ENCODE data around the gene ANKRD6. TPM values are rescaled to one million over a fixed set of nuclear protein-coding genes. Genes with fewer than 3 reads are reported as not detected.

The ANKRD6 gene
- total RNA-seq, 1 experiment from 2014 or later = 20.5 TPM

DNA sequence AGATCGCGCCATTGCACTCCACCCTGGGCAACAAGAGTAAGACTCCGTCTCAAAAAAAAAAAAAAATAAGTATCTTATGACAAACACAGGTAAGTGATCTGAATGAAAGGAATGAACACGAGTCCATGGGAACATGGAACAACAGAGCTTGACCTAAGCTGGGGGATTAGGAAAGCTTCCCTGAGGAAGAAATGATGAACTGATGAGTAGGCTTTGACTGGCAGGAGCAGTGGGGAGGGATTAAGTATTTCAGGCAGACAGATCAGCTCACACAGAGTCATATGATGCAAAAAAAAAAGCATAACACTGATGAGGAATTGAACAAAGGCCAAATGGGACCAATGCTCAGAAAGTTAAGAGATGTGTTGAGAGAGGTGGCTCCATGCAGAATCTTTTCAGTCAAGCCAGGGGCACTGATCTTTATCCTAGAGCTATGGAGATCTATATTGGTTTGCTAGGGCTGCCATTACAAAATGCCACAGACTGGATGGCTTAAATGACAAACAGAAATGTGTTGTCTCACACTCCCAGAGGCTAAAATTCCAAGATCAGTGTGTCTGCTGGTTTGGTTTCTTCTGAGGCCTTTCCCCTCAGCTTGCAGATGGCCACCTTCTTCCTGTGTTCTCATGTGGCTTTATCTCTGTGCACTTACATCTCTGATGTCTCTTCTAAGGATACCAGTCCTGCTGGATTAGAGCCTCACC lies 85.6 kb downstream of the ANKRD6 start:
- no peaks in the 10 kb centered on the region for H3K9me3 Mint-ChIP-seq (ENCODE audit: unreplicated experiment)

DNA sequence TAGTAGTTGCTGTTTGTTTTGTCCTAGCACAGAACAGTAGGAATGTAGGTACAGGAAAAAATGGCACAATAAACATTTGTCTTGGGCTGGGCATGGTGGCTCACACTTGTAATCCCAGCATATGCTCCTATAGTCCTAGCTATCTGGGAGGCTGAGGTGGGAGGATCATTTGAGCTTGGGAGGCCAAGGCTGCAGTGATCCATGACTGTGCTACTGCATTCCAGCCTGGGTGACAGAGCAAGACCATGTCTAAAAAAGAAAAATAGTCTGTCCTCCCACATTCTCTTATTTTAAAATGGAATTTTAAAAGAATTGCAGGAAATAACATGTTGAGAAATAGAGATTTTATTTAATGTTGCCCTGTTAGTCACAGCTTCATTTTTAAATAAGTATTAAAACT lies 87.8 kb downstream of the ANKRD6 start:
- ChIA-PET POLR2A (no interaction called here), CTCF (no interaction called here)
- no peaks in the 10 kb centered on the region for H3K9me3 ChIP-seq
- H3K27me3 ChIP-seq (replicated peaks; ENCODE audit: control insufficient read depth, insufficient read depth, low read length) = no peaks in the 10 kb centered on the region
- Mint-ChIP-seq H3K36me3 (ENCODE audit: insufficient read depth, unreplicated experiment) (no peaks in the 10 kb centered on the region), H3K4me1 (ENCODE audit: low read depth, unreplicated experiment) (no peaks in the 10 kb centered on the region), H3K27ac (ENCODE audit: unreplicated experiment) (no peak overlapping the region), H3K9me3 (ENCODE audit: unreplicated experiment) (no peaks in the 10 kb centered on the region), H3K27me3 (ENCODE audit: insufficient read depth, unreplicated experiment) (no peaks in the 10 kb centered on the region), H3K4me3 (ENCODE audit: unreplicated experiment) (no peak overlapping the region)
- no peaks in the 10 kb centered on the region; the same call in 1 of the 2 replicates for H3K4me1 ChIP-seq
- H3K4me3 ChIP-seq (ENCODE audit: low read depth, low read length) = no peak overlapping the region
- no peak for DNase-seq
- TF ChIP-seq, protein P1, sequence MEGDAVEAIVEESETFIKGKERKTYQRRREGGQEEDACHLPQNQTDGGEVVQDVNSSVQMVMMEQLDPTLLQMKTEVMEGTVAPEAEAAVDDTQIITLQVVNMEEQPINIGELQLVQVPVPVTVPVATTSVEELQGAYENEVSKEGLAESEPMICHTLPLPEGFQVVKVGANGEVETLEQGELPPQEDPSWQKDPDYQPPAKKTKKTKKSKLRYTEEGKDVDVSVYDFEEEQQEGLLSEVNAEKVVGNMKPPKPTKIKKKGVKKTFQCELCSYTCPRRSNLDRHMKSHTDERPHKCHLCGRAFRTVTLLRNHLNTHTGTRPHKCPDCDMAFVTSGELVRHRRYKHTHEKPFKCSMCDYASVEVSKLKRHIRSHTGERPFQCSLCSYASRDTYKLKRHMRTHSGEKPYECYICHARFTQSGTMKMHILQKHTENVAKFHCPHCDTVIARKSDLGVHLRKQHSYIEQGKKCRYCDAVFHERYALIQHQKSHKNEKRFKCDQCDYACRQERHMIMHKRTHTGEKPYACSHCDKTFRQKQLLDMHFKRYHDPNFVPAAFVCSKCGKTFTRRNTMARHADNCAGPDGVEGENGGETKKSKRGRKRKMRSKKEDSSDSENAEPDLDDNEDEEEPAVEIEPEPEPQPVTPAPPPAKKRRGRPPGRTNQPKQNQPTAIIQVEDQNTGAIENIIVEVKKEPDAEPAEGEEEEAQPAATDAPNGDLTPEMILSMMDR (IDR thresholded peaks at IDR 0.05; ENCODE audit: insufficient read depth in 1 of 2, low read depth in 1 of 2, low read length in 1 of 2, severe bottlenecking in 1 of 2, unreplicated experiment in 1 of 2) = no peak
- no peaks in the 10 kb centered on the region for H3K36me3 ChIP-seq (ENCODE audit: control insufficient read depth, insufficient read depth, low read length)
- intact Hi-C loops (cut with micrococcal nuclease; ENCODE audit: unreplicated experiment) = no loop called here
- no TSS peak for BruUV-seq (replicated peaks)

More for the DNA sequence above, 85.6 kb downstream of the ANKRD6 start:
- TF ChIP-seq, protein P1 (IDR thresholded peaks at IDR 0.05; ENCODE audit: insufficient read depth in 1 of 2, low read depth in 1 of 2, low read length in 1 of 2, severe bottlenecking in 1 of 2, unreplicated experiment in 1 of 2) = no peak
- BruUV-seq (replicated peaks) = no TSS peak
- Histone ChIP-seq H3K36me3 (ENCODE audit: control insufficient read depth, insufficient read depth, low read length) (no peaks in the 10 kb centered on the region), H3K4me3 (ENCODE audit: low read depth, low read length) (no peak overlapping the region), H3K27me3 (replicated peaks; ENCODE audit: control insufficient read depth, insufficient read depth, low read length) (no peaks in the 10 kb centered on the region), H3K4me1 (no peaks in the 10 kb centered on the region; the same call in 1 of the 2 replicates), H3K9me3 (no peaks in the 10 kb centered on the region)
- H3K4me1 Mint-ChIP-seq (ENCODE audit: low read depth, unreplicated experiment) = no peaks in the 10 kb centered on the region
- CTCF ChIA-PET = interaction anchor here (0.7 kb wide), 1 partner anchor 219 kb away, joined by 5 read pairs; no protein-coding TSS in a partner anchor
- POLR2A ChIA-PET = no interaction called here
- no peak overlapping the region for H3K4me3 Mint-ChIP-seq (ENCODE audit: unreplicated experiment)
- H3K27ac Mint-ChIP-seq (ENCODE audit: unreplicated experiment) = no peak overlapping the region
- DNase-seq = no peak
- no peaks in the 10 kb centered on the region for H3K27me3 Mint-ChIP-seq (ENCODE audit: insufficient read depth, unreplicated experiment)
- intact Hi-C loops (cut with micrococcal nuclease; ENCODE audit: unreplicated experiment) = no loop called here
- no peaks in the 10 kb centered on the region for H3K36me3 Mint-ChIP-seq (ENCODE audit: insufficient read depth, unreplicated experiment)

DNA sequence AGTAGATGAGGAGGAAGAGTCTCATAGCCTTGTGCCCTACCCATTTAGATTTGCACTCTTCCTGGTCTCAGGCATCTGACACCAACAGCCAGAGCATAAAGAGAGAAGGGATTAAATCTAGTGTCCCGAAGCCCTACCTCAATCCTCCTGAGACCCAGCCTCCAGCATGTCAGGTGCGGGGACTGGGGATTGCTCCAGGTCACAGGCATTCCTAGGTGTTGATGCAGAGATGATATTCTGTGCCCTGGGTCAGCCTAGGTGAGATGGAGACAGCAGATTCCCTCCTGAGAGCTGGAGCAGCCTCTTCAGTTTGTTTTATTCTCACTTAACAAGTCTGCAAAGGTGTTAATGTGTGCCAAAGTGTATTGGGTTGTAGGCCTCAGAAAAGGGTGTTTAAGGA lies 89.8 kb downstream of the ANKRD6 start:
- no peaks in the 10 kb centered on the region for H3K36me3 ChIP-seq (ENCODE audit: control insufficient read depth, insufficient read depth, low read length)
- H3K4me1 Mint-ChIP-seq (ENCODE audit: low read depth, unreplicated experiment) = no peaks in the 10 kb centered on the region
- no peaks in the 10 kb centered on the region for H3K9me3 Mint-ChIP-seq (ENCODE audit: unreplicated experiment)
- H3K4me3 ChIP-seq (ENCODE audit: low read depth, low read length) = no peak overlapping the region
- ChIA-PET POLR2A (no interaction called here), CTCF (no interaction called here)
- H3K4me1 ChIP-seq = no peaks in the 10 kb centered on the region; the same call in 1 of the 2 replicates
- no peaks in the 10 kb centered on the region for H3K9me3 ChIP-seq
- TF ChIP-seq, protein P1 (IDR thresholded peaks at IDR 0.05; ENCODE audit: insufficient read depth in 1 of 2, low read depth in 1 of 2, low read length in 1 of 2, severe bottlenecking in 1 of 2, unreplicated experiment in 1 of 2) = no peak
- intact Hi-C loops (cut with micrococcal nuclease; ENCODE audit: unreplicated experiment) = no loop called here
- H3K27me3 Mint-ChIP-seq (ENCODE audit: insufficient read depth, unreplicated experiment) = no peaks in the 10 kb centered on the region
- no peak for DNase-seq
- no TSS peak for BruUV-seq (replicated peaks)
- H3K27me3 ChIP-seq (replicated peaks; ENCODE audit: control insufficient read depth, insufficient read depth, low read length) = no peaks in the 10 kb centered on the region
- no peaks in the 10 kb centered on the region for H3K36me3 Mint-ChIP-seq (ENCODE audit: insufficient read depth, unreplicated experiment)
- no peak overlapping the region for H3K4me3 Mint-ChIP-seq (ENCODE audit: unreplicated experiment)
- H3K27ac Mint-ChIP-seq (ENCODE audit: unreplicated experiment) = no peak overlapping the region

Measured in Caco-2 (cell line).